HCT116 (cell line): ENCODE results near the gene MYH3. TPM values are rescaled to one million over a fixed set of nuclear protein-coding genes. Genes with fewer than 3 reads are reported as not detected.

Source experiments
- ATAC-seq: fragments of 200-7000 bp; cut with Tn5 transposase; 2 replicates; pipeline ENCODE4 v1.9.1; 2020; ENCODE audit warnings: mild to moderate bottlenecking, moderate library complexity
- BruUV-seq: library from RNA; stranded (reverse); fragments of 400-500 nt; replicated peaks from 2 replicates; lab custom pipeline; 2021; lab: Mats Ljungman, UMichigan
- CTCF ChIA-PET: fragments of 300-600 bp; sonication (Branson Sonifier 250); formaldehyde crosslinking; loops from one replicate; lab custom pipeline; 2021; ENCODE audit warnings: antibody characterized with exemption; lab: Charles Lee
- POLR2A ChIA-PET: fragments of 300-600, 350-600 bp; sonication (Branson Sonifier 250); formaldehyde crosslinking; loops from one replicate; lab custom pipeline; 2021; ENCODE audit warnings: antibody characterized with exemption; lab: Charles Lee
- RAD21 ChIA-PET, 2 experiments: fragments of 300-600 bp; sonication (Branson Sonifier 250); formaldehyde crosslinking; loops; one replicate each; lab custom pipeline; 2023; ENCODE audit warnings: low total read pairs in 2 of 2; ENCODE audit not compliant: uncharacterized antibody in 2 of 2, unreplicated experiment in 2 of 2, low non-redundant PET in 1 of 2; lab: Charles Lee
- DNase-seq: peaks from one replicate; pipeline ENCODE4 v3.0.0-alpha.2; 2010; ENCODE audit warnings: low read depth, low spot score
- H2AFZ ChIP-seq: fragments of 200-600 bp; shearing (Covaris generic), sonication (generic); 2 replicates; pipeline ENCODE4 v1.6.1; 2017; ENCODE audit warnings: low read depth, mixed run types, mixed read lengths, antibody characterized with exemption, low read length; ENCODE audit not compliant: poor library complexity, severe bottlenecking
- H3K27ac ChIP-seq: 2 replicates; pipeline ENCODE4 v1.5.1; 2012; ENCODE audit warnings: low read depth, low read length
- H3K27me3 ChIP-seq: fragments of 200-600 bp; sonication (generic); 2 replicates; pipeline ENCODE4 v1.6.1; 2016; ENCODE audit warnings: mixed run types, low read length, mixed read lengths; ENCODE audit not compliant: insufficient read depth
- H3K36me3 ChIP-seq, 2 experiments: fragments of 200-500 bp in 1 of 2; fragments of 200-600 bp in 1 of 2; sonication (Bioruptor generic) in 1 of 2; sonication (generic) in 1 of 2; 2 replicates each; pipeline versions ENCODE4 v1.5.1 to v1.6.1; 2014 to 2016; ENCODE audit warnings: low read length in 2 of 2, inconsistent platforms in 1 of 2, mixed read lengths in 1 of 2, mixed run types in 1 of 2; ENCODE audit not compliant: insufficient read depth in 2 of 2, control insufficient read depth in 1 of 2
- H3K4me1 ChIP-seq, 2 experiments: fragments of 200-600 bp in 1 of 2; sonication (generic) in 1 of 2; 2 replicates each; pipeline versions ENCODE4 v1.5.1 to v1.6.1; 2012 to 2017; ENCODE audit warnings: low read length in 2 of 2, inconsistent platforms in 1 of 2, mild to moderate bottlenecking in 1 of 2, mixed read lengths in 1 of 2, mixed run types in 1 of 2, moderate library complexity in 1 of 2; ENCODE audit not compliant: insufficient read depth in 2 of 2, control insufficient read depth in 1 of 2
- H3K4me2 ChIP-seq: fragments of 200-600 bp; sonication (generic); 2 replicates; pipeline ENCODE4 v1.6.1; 2017; ENCODE audit warnings: mixed run types, low read length, mixed read lengths
- H3K4me3 ChIP-seq, 2 experiments: fragments of 200-600 bp in 1 of 2; sonication (generic) in 1 of 2; replicated peaks in 1 of 2; 2 replicates each; pipeline ENCODE4 v1.5.1; 2011 to 2016; ENCODE audit warnings: low read length in 2 of 2, control low read depth in 1 of 2, low read depth in 1 of 2, mild to moderate bottlenecking in 1 of 2, mixed read lengths in 1 of 2, mixed run types in 1 of 2
- H3K79me2 ChIP-seq: fragments of 200-600 bp; sonication (generic); 2 replicates; pipeline ENCODE4 v1.6.1; 2017; ENCODE audit warnings: mild to moderate bottlenecking, mixed run types, low read length, moderate library complexity, mixed read lengths; ENCODE audit not compliant: insufficient read depth
- H3K9ac ChIP-seq: fragments of 200-600 bp; sonication (generic); 2 replicates; pipeline ENCODE4 v1.6.1; 2016; ENCODE audit warnings: low read length, mixed read lengths
- H3K9me2 ChIP-seq: fragments of 200-600 bp; sonication (generic), shearing (Covaris generic); 2 replicates; pipeline ENCODE4 v1.6.1; 2017; ENCODE audit warnings: mixed run types, mild to moderate bottlenecking, moderate library complexity; ENCODE audit not compliant: insufficient read depth
- H3K9me3 ChIP-seq, 2 experiments: fragments of 200-500 bp in 1 of 2; fragments of 200-600 bp in 1 of 2; sonication (Bioruptor generic) in 1 of 2; sonication (generic) in 1 of 2; 2 replicates each; pipeline ENCODE4 v1.6.1; 2014 to 2017; ENCODE audit warnings: low read length in 2 of 2, mixed read lengths in 2 of 2, inconsistent platforms in 1 of 2, low read depth in 1 of 2, mild to moderate bottlenecking in 1 of 2, mixed run types in 1 of 2, moderate library complexity in 1 of 2; ENCODE audit not compliant: control insufficient read depth in 1 of 2, insufficient read depth in 1 of 2
- H4K20me1 ChIP-seq: fragments of 200-600 bp; sonication (generic), shearing (Covaris generic); 2 replicates; pipeline ENCODE4 v1.6.1; 2017; ENCODE audit warnings: mixed run types, mild to moderate bottlenecking, moderate library complexity; ENCODE audit not compliant: insufficient read depth
- CBX3 ChIP-seq: IDR thresholded peaks from 2 replicates; pipeline ENCODE4 v1.6.1; 2012; ENCODE audit warnings: low read depth
- CTCF ChIP-seq, 3 experiments: fragments of 200-600 bp in 1 of 3; sonication (generic) in 1 of 3; IDR thresholded peaks in 2 of 3; conservative IDR thresholded peaks in 1 of 3; 2 replicates each; pipeline ENCODE4 v1.5.1; 2012 to 2017; ENCODE audit warnings: low read depth in 2 of 3, low read length in 2 of 3, antibody characterized with exemption in 1 of 3, borderline replicate concordance in 1 of 3, control low read depth in 1 of 3, mild to moderate bottlenecking in 1 of 3, mixed read lengths in 1 of 3, mixed run types in 1 of 3, moderate library complexity in 1 of 3; ENCODE audit not compliant: insufficient read depth in 1 of 3
- ELF1 ChIP-seq: IDR thresholded peaks from 2 replicates; pipeline ENCODE4 v1.6.1; 2012; ENCODE audit warnings: low read depth, borderline replicate concordance
- EZH2 ChIP-seq: fragments of 200-600 bp; sonication (generic); IDR thresholded peaks from 2 replicates; pipeline ENCODE4 v1.6.1; 2017; ENCODE audit warnings: antibody characterized with exemption, mixed run types
- EZH2phosphoT487 ChIP-seq: fragments of 200-600 bp; IDR thresholded peaks from 2 replicates; pipeline ENCODE4 v1.6.1; 2018; ENCODE audit warnings: antibody characterized with exemption, borderline replicate concordance
- FOSL1 ChIP-seq: IDR thresholded peaks from 2 replicates; pipeline ENCODE4 v1.6.1; 2012; ENCODE audit warnings: low read depth
- RAD21 ChIP-seq: IDR thresholded peaks from 2 replicates; pipeline ENCODE4 v1.6.1; 2012; ENCODE audit warnings: low read depth, mild to moderate bottlenecking
- SIN3A ChIP-seq: IDR thresholded peaks from 2 replicates; pipeline ENCODE4 v1.6.1; 2012; ENCODE audit warnings: low read depth
- SP1 ChIP-seq: IDR thresholded peaks from 2 replicates; pipeline ENCODE4 v1.6.1; 2012; ENCODE audit warnings: low read depth
- TCF7L2 ChIP-seq: IDR thresholded peaks from 2 replicates; pipeline ENCODE4 v1.7.0; 2011; ENCODE audit warnings: borderline replicate concordance, inconsistent platforms; ENCODE audit not compliant: insufficient read depth, insufficient read length; ENCODE audit errors: extremely low read depth
- YY1 ChIP-seq: IDR thresholded peaks from 2 replicates; pipeline ENCODE4 v1.6.1; 2011; ENCODE audit warnings: low read length, low read depth, moderate library complexity, mild to moderate bottlenecking; ENCODE audit not compliant: insufficient replicate concordance; ENCODE audit errors: extremely low read depth
- ZBTB33 ChIP-seq: IDR thresholded peaks from 2 replicates; pipeline ENCODE4 v1.6.1; 2011; ENCODE audit warnings: mild to moderate bottlenecking, low read length, moderate library complexity; ENCODE audit not compliant: insufficient replicate concordance; ENCODE audit errors: extremely low read depth
- ZNF274 ChIP-seq: fragments of 200-500 bp; sonication (Bioruptor generic); IDR thresholded peaks from 2 replicates; pipeline ENCODE4 v1.6.1; 2014; ENCODE audit warnings: mild to moderate bottlenecking, low read depth, low read length, inconsistent platforms
- intact Hi-C: fragments of 100-400 bp; cut with micrococcal nuclease; formaldehyde crosslinking; loops from 2 replicates; pipeline ENCODE4 v1.10.0; 2022
- total RNA-seq: library from RNA; stranded (reverse); gene quantifications from one replicate; pipeline ENCODE4 v1.2.1, GENCODE V29; 2021; ENCODE audit not compliant: unreplicated experiment

Gene MYH3
- total RNA-seq, 1 experiment from 2014 or later, result 1.6 TPM

GRCh38 chr17:10589553-10590145, 67.5 kb downstream of the MYH3 start:
- Histone ChIP-seq H3K27ac (no peak overlapping the region), H3K36me3 (no peaks in the 10 kb centered on the region), H2AFZ (no peak overlapping the region), H3K9ac (no peak overlapping the region), H3K4me3 (no peak overlapping the region), H4K20me1 (no peaks in the 10 kb centered on the region), H3K79me2 (no peaks in the 10 kb centered on the region), H3K27me3 (peaks cover 50% of the 10 kb centered on the region), H3K4me1 (no peaks in the 10 kb centered on the region), H3K9me3 (no peaks in the 10 kb centered on the region), H3K9me2 (no peaks in the 10 kb centered on the region), H3K4me2 (no peak overlapping the region)
- no TSS peak for BruUV-seq
- TF ChIP-seq RAD21 (no peak), TCF7L2 (no peak), SP1 (no peak), ZBTB33 (no peak), CTCF (IDR thresholded peaks at IDR 0.05 in 2 of 3, conservative IDR thresholded peaks at IDR 0.05 in 1 of 3; ENCODE audit: borderline replicate concordance in 1 of 3, insufficient read depth in 1 of 3, low read depth in 2 of 3, low read length in 2 of 3) (no peak), ZNF274 (no peak), FOSL1 (no peak), YY1 (no peak), SIN3A (no peak), EZH2 (no peak), ELF1 (no peak), EZH2phosphoT487 (no peak), CBX3 (no peak)
- ChIA-PET CTCF (no interaction called here), RAD21 (no interaction called here), POLR2A (no interaction called here)
- no peak for DNase-seq
- no peak for ATAC-seq
- intact Hi-C loops, result no loop called here
